ENCODE results near the gene MGAT4A.

MGAT4A gene

GRCh38 chr2:98726735-98727368, 4.1 kb downstream of the MGAT4A start:
- TF ChIP-seq NFIC (IDR thresholded peaks at IDR 0.05) (no peak), RAD21 (IDR thresholded peaks at IDR 0.05; ENCODE audit: low read depth) (no peak), CEBPB (IDR thresholded peaks at IDR 0.05) (no peak), YY1 (IDR thresholded peaks at IDR 0.05; ENCODE audit: low read depth) (no peak), FOXM1 (IDR thresholded peaks at IDR 0.05; ENCODE audit: borderline replicate concordance, low read depth) (no peak), TAF1 (IDR thresholded peaks at IDR 0.05; ENCODE audit: low read depth) (no peak), TEAD4 (IDR thresholded peaks at IDR 0.05) (no peak), CREB1 (IDR thresholded peaks at IDR 0.05; ENCODE audit: low read depth) (no peak), EP300 (IDR thresholded peaks at IDR 0.05; ENCODE audit: borderline replicate concordance) (no peak), TCF12 (IDR thresholded peaks at IDR 0.05; ENCODE audit: low read depth) (no peak), REST (IDR thresholded peaks at IDR 0.05; ENCODE audit: low read depth) (no peak), ZBTB7A (IDR thresholded peaks at IDR 0.05; ENCODE audit: low read depth) (no peak), MAX (IDR thresholded peaks at IDR 0.05) (no peak), USF1 (IDR thresholded peaks at IDR 0.05) (no peak), EGR1 (IDR thresholded peaks at IDR 0.05) (no peak)

GRCh38 chr2:98726205-98726604, 4.7 kb downstream of the MGAT4A start:
- TF ChIP-seq TCF12 (IDR thresholded peaks at IDR 0.05; ENCODE audit: low read depth) (no peak), ZBTB7A (IDR thresholded peaks at IDR 0.05; ENCODE audit: low read depth) (no peak), TAF1 (IDR thresholded peaks at IDR 0.05; ENCODE audit: low read depth) (no peak), YY1 (IDR thresholded peaks at IDR 0.05; ENCODE audit: low read depth) (no peak), USF1 (IDR thresholded peaks at IDR 0.05) (no peak), CREB1 (IDR thresholded peaks at IDR 0.05; ENCODE audit: low read depth) (no peak), RAD21 (IDR thresholded peaks at IDR 0.05; ENCODE audit: low read depth) (no peak), EP300 (IDR thresholded peaks at IDR 0.05; ENCODE audit: borderline replicate concordance) (no peak), FOXM1 (IDR thresholded peaks at IDR 0.05; ENCODE audit: borderline replicate concordance, low read depth) (no peak), TEAD4 (IDR thresholded peaks at IDR 0.05) (no peak), NFIC (IDR thresholded peaks at IDR 0.05) (no peak), CEBPB (IDR thresholded peaks at IDR 0.05) (no peak)

- TF ChIP-seq TEAD4 (IDR thresholded peaks at IDR 0.05) (no peak), MAX (IDR thresholded peaks at IDR 0.05) (no peak)
Observed at GRCh38 chr2:98720286-98720685, 10.6 kb downstream of the MGAT4A start.

- no peak for TF ChIP-seq ZBTB7A (IDR thresholded peaks at IDR 0.05; ENCODE audit: low read depth)
Observed at GRCh38 chr2:98717621-98718020, 13.3 kb downstream of the MGAT4A start.

GRCh38 chr2:98716786-98717185, 14.1 kb downstream of the MGAT4A start:
- no peak for TF ChIP-seq TAF1 (IDR thresholded peaks at IDR 0.05; ENCODE audit: low read depth)
- no peak for TF ChIP-seq USF1 (IDR thresholded peaks at IDR 0.05)
- TF ChIP-seq FOXM1 (IDR thresholded peaks at IDR 0.05; ENCODE audit: borderline replicate concordance, low read depth) = no peak
- no peak for TF ChIP-seq REST (IDR thresholded peaks at IDR 0.05; ENCODE audit: low read depth)
- no peak for TF ChIP-seq MAX (IDR thresholded peaks at IDR 0.05)
- TF ChIP-seq YY1 (IDR thresholded peaks at IDR 0.05; ENCODE audit: low read depth) = no peak
- no peak for TF ChIP-seq NFIC (IDR thresholded peaks at IDR 0.05)
- no peak for TF ChIP-seq CEBPB (IDR thresholded peaks at IDR 0.05)
- TF ChIP-seq TEAD4 (IDR thresholded peaks at IDR 0.05) = no peak
- TF ChIP-seq EGR1 (IDR thresholded peaks at IDR 0.05) = no peak
- no peak for TF ChIP-seq EP300 (IDR thresholded peaks at IDR 0.05; ENCODE audit: borderline replicate concordance)
